IPS DF 19.7 (cell line): ENCODE measurements around the gene PRKACA.
"Not testable (repeated sequence)": the region's sequence is repeated elsewhere in the genome, so short reads cannot be mapped to it uniquely, and the experiment has no call there.

Experiments
- DNase-seq: peaks from one replicate; pipeline ENCODE4 v3.0.0-alpha.2; 2013; ENCODE audit warnings: low read depth, low spot score

Gene PRKACA

GRCh38 chr19:14070268-14071050 lies 47.1 kb downstream of the PRKACA start:
- DNase-seq: no peak

- no peak for DNase-seq
These were observed 51.4 kb downstream of the PRKACA start for GRCh38 chr19:14066134-14066533.

GRCh38 chr19:14063105-14063504 lies 54.5 kb downstream of the PRKACA start:
- DNase-seq: no peak

- no peak for DNase-seq
These were observed 55.1 kb downstream of the PRKACA start for GRCh38 chr19:14062558-14062855.

- DNase-seq: no peak
These were observed 55.6 kb downstream of the PRKACA start, which contains the start of gene PALM3 for GRCh38 chr19:14061751-14062557. PALM3 (minus strand) TSS chr19:14062076; CDS start chr19:14061980, 96 bp downstream.

GRCh38 chr19:14061081-14061749 lies 56.3 kb downstream of the PRKACA start:
- DNase-seq: no peak

GRCh38 chr19:14059652-14060155 lies 57.9 kb downstream of the PRKACA start:
- no peak for DNase-seq

- no peak for DNase-seq
These were observed 58.5 kb downstream of the PRKACA start for GRCh38 chr19:14059093-14059480.

GRCh38 chr19:14058182-14059092 lies 59.1 kb downstream of the PRKACA start:
- DNase-seq: no peak

GRCh38 chr19:14056741-14057356 lies 60.7 kb downstream of the PRKACA start:
- DNase-seq: no peak

GRCh38 chr19:14056069-14056666 lies 61.4 kb downstream of the PRKACA start:
- no peak for DNase-seq

GRCh38 chr19:14055396-14055795 lies 62.2 kb downstream of the PRKACA start:
- no peak for DNase-seq

GRCh38 chr19:14054721-14055120 lies 62.8 kb downstream of the PRKACA start:
- no peak for DNase-seq

- DNase-seq: no peak
These were observed 63.5 kb downstream of the PRKACA start for GRCh38 chr19:14054099-14054498.

GRCh38 chr19:14053500-14053899 lies 64.1 kb downstream of the PRKACA start:
- no peak for DNase-seq

- no peak for DNase-seq
These were observed 64.5 kb downstream of the PRKACA start for GRCh38 chr19:14053032-14053431.

GRCh38 chr19:14052470-14052869 lies 65.1 kb downstream of the PRKACA start:
- DNase-seq: no peak

- DNase-seq: no peak
These were observed 65.6 kb downstream of the PRKACA start for GRCh38 chr19:14051980-14052379.

GRCh38 chr19:14050961-14051360 lies 66.6 kb downstream of the PRKACA start:
- not testable (repeated sequence) for DNase-seq

GRCh38 chr19:14050512-14050911 lies 67.0 kb downstream of the PRKACA start:
- no peak for DNase-seq
